GM18511 (cell line): ENCODE data around the gene MMP24OS.
"Not testable (repeated sequence)": the region's sequence is repeated elsewhere in the genome, so short reads cannot be mapped to it uniquely, and the experiment has no call there.

Experiments used
- ATAC-seq: cut with Tn5 transposase; IDR thresholded peaks from one replicate; pipeline ENCODE4 v1.9.1; 2021; ENCODE audit warnings: mild to moderate bottlenecking, moderate library complexity; ENCODE audit not compliant: unreplicated experiment

Gene MMP24OS

DNA sequence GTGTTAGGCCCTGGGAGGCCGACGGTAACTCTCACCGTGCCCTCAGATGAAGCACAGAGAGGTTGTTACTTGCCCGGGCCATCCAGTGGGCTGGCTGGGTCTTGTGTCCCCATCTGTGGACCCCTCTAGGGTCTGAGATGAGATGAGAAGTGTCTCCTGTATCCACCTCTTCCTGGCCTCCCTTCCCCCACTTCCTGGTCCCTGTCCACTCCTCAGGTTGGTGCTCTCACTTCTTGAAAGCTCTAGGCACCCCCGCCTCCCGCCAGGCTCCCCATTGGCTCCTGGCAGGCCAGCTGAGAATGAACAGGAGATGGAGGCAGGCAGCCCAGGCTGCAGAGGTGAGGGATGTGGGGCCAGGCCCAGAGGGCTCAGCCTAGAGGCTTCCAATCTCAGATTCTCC, 1.5 kb downstream of the MMP24OS start:
- no peak for ATAC-seq

- ATAC-seq, result no peak
These were observed 2.1 kb downstream of the MMP24OS start for GRCh38 chr20:35275741-35276251.

GRCh38 chr20:35274172-35275092, 3.5 kb downstream of the MMP24OS start:
- no peak for ATAC-seq

DNA sequence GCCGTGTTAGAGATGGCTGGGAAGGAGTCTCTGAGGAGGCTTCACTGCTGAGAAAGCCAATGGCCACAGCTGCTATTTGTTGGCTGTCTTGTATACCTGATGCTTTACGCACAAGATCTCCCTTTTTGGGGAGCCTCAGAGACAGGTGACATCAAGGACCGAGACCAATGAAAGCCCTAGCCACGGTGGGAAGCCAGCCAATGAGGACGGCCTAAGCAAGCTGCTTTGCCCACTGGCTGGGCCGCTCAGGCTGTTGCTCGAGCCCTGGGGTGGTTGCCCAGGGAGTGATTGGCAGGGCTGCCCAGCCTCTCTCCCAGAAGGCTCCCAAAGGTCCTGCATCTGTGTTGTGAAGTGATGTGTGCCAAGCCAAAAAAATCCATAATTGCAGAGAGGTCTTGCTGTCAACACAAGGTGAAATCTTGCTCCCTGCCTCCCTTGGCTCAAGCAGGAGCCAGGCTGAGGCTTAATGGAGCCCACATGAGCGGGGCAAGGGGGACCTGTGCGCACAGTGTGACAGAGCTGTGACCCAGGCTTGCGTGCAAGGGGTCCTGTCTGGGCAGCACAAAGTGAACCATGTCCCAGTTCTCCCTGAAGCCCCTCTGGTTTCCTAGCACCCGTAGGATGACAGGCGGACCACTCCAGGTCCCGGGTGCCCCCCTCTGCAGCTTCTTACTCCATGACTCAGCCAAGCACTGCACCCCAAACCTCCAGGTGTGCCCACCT, 4.3 kb downstream of the MMP24OS start:
- ATAC-seq, result no peak

GRCh38 chr20:35271904-35272303, 6.0 kb downstream of the MMP24OS start:
- no peak for ATAC-seq

DNA sequence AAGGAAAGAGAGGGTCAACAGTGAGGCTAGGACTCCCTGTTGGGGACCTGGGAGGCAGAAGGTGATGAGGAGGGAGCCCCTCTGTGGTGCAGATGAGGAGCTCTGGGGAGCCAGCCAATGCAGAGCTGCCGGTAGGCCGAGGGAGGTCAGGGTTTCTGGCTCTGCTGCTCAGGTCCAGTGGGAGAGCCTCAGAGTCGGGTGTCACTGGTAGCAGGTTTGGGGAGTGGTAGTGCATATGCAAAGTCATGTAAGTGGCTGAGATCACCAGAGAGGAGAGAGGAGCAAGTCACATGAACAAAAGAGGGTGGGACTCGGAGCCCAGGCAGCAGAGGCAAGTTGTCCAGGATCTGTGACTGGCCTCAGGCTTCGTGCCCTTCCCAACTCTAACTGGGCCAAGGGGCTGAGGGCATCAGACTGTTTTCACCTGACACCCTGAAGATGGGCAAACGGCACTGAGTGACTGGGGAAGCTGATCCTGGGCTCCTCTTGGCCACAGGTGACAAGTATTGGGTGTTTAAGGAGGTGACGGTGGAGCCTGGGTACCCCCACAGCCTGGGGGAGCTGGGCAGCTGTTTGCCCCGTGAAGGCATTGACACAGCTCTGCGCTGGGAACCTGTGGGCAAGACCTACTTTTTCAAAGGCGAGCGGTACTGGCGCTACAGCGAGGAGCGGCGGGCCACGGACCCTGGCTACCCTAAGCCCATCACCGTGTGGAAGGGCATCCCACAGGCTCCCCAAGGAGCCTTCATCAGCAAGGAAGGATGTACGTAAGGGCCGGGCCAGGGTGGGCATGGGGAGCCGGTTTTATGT, 6.6 kb downstream of the MMP24OS start:
- ATAC-seq, result no peak

GRCh38 chr20:35270021-35270902, 7.7 kb downstream of the MMP24OS start:
- no peak for ATAC-seq

DNA sequence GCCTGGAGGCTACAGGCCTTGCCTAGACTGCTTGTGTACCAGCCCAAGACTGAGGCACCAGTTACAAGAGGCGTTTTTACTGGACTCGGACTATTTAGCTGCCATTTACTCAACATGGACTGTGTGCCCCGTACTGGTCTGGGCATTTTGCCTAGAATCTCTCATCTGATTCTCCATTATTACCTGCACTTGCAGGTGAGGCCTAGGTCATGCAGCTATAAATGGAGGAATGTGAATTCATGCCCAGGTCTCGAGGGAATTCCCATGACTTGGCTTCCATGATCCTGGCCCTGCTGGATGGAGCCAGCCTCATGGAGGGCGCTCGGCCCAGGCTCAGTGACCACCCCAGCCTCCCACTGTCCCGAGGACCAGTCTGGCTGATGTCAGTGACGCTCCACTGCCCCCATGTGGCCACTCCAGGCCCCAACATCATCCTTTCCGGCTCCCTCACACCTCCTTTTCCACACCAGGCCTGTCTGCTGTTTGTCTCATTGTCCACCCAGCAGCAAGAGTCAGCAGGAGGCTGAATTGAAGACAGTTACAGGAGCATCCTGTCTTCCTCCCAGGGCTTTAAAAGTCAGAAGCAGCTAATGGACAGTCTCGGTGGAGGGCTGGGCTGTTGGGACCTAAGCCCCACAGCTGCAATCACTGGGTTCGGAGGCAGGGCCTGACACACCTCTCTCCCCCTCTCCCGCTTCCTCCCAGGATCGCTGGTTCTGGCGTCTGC, 8.7 kb downstream of the MMP24OS start:
- ATAC-seq, result no peak

GRCh38 chr20:35267092-35267491, 10.8 kb downstream of the MMP24OS start:
- no peak for ATAC-seq

- no peak for ATAC-seq
These were observed 13.2 kb downstream of the MMP24OS start for GRCh38 chr20:35264755-35265154.

DNA sequence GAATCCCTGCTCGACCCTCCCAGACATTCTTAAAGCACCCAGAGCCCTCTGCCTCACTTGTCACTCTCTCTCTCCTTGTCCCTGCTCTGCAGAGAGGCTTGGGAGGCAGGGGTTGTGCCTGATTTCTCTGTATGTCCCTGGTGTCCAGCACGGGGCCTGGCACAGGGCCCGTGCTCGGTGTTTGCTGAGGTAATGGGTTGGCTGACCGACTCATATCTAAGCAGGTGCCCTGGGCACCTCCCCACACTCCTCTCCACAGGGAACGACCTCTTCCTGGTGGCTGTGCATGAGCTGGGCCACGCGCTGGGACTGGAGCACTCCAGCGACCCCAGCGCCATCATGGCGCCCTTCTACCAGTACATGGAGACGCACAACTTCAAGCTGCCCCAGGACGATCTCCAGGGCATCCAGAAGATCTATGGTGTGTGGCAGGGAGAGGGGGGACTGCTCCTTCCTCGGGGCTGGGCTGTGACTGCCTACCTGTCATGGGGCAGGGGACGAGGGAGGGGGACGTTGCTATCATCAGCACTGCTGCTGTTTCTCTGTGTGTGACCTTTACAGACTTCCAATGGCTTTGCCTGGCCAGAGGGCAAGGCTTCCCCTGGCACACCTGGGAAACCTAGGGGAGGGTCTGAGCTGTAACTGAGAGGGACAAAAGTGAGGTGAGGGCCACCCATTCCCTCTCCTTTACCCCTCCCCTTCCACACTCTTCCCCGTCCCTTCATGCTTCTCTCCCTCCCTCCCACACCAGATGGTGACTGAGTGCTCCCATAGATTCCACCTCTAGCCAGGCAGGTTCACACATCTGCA, 14.2 kb downstream of the MMP24OS start:
- no peak for ATAC-seq

- ATAC-seq, result not testable (repeated sequence)
These were observed 15.0 kb downstream of the MMP24OS start for GRCh38 chr20:35262731-35263531.

- ATAC-seq, result not testable (repeated sequence)
These were observed 15.6 kb downstream of the MMP24OS start for GRCh38 chr20:35262321-35262720.

DNA sequence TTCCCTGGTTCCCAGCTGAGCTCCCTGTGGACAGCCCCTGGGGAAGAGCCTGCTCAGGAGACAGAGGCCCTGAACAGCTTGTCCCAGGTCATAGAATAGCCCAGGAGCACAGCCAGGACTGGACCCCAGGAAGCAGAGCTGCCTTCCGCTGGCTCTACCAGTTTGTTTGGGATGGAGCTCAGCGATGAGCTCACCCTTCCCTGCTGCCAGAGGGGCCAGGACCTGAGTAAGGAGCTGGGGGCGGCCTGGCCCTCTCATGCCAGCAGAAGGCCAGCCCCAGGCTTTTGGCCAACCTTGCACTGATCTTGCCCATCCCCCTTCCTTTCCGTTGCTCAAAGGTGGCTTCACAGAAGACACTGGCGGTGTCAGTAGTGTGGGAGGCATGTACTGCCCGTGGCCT, 17.5 kb downstream of the MMP24OS start:
- ATAC-seq, result no peak

- ATAC-seq, result no peak
These were observed 20.6 kb downstream of the MMP24OS start for GRCh38 chr20:35257175-35257909.

DNA sequence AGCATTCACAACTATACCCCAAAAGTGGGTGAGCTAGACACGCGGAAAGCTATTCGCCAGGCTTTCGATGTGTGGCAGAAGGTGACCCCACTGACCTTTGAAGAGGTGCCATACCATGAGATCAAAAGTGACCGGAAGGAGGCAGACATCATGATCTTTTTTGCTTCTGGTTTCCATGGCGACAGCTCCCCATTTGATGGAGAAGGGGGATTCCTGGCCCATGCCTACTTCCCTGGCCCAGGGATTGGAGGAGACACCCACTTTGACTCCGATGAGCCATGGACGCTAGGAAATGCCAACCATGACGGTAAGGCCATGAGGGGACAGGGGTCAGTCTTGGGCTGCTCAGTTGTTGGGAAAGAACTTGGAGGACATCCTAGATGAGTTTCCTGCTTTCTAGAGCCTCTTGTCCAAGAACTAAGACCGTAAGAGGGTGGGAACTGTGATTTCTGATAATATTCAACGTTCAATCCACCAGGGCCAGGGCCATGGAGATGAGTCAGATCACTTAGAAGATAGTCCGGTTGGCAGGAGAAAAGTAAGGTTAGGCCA, 23.4 kb downstream of the MMP24OS start:
- no peak for ATAC-seq

GRCh38 chr20:35253010-35253409, 24.9 kb downstream of the MMP24OS start:
- no peak for ATAC-seq
